H9 (cell line): ENCODE data around the gene METTL9. TPM values are rescaled to one million over a fixed set of nuclear protein-coding genes. Genes with fewer than 3 reads are reported as not detected.
"Not testable (repeated sequence)": the region's sequence is repeated elsewhere in the genome, so short reads cannot be mapped to it uniquely, and the experiment has no call there.

Experiments used
- DNase-seq: peaks from one replicate; pipeline ENCODE4 v3.0.0-alpha.2; 2017
- H2AFZ ChIP-seq: one replicate; pipeline ENCODE4 v1.6.1; 2013; ENCODE audit warnings: mild to moderate bottlenecking, low read length, control low read depth, moderate library complexity
- H2AK5ac ChIP-seq: 2 replicates; pipeline ENCODE4 v1.6.1; 2013; ENCODE audit warnings: low read length, control low read depth, mixed read lengths; ENCODE audit not compliant: insufficient read length
- H2BK120ac ChIP-seq: one replicate; pipeline ENCODE4 v1.6.1; 2013; ENCODE audit warnings: low read depth, mild to moderate bottlenecking, low read length, control low read depth, inconsistent platforms; ENCODE audit not compliant: poor library complexity, severe bottlenecking
- H2BK12ac ChIP-seq: 2 replicates; pipeline ENCODE4 v1.6.1; 2013; ENCODE audit warnings: low read length, control low read depth, mixed read lengths, low read depth; ENCODE audit not compliant: insufficient read length
- H2BK15ac ChIP-seq: 2 replicates; pipeline ENCODE4 v1.6.1; 2013; ENCODE audit warnings: low read depth, low read length, control low read depth
- H2BK20ac ChIP-seq: one replicate; pipeline ENCODE4 v1.6.1; 2013; ENCODE audit warnings: low read depth, mild to moderate bottlenecking, low read length, control low read depth, inconsistent platforms; ENCODE audit not compliant: poor library complexity, severe bottlenecking
- H2BK5ac ChIP-seq: 2 replicates; pipeline ENCODE4 v1.6.1; 2013; ENCODE audit warnings: low read length, control low read depth, mixed read lengths; ENCODE audit not compliant: insufficient read length
- H3K14ac ChIP-seq: 2 replicates; pipeline ENCODE4 v1.6.1; 2013; ENCODE audit warnings: low read length, control low read depth; ENCODE audit not compliant: insufficient read depth
- H3K18ac ChIP-seq: 2 replicates; pipeline ENCODE4 v1.6.1; 2013; ENCODE audit warnings: low read depth, mild to moderate bottlenecking, mixed read lengths, low read length, control low read depth; ENCODE audit not compliant: insufficient read length
- H3K23ac ChIP-seq: 2 replicates; pipeline ENCODE4 v1.6.1; 2013; ENCODE audit warnings: low read length, control low read depth, mixed read lengths, low read depth; ENCODE audit not compliant: insufficient read length
- H3K23me2 ChIP-seq: 2 replicates; pipeline ENCODE4 v1.6.1; 2013; ENCODE audit warnings: low read depth, mild to moderate bottlenecking, mixed read lengths, low read length, control low read depth; ENCODE audit not compliant: insufficient read length, poor library complexity, severe bottlenecking
- H3K27ac ChIP-seq: 2 replicates; pipeline ENCODE4 v1.5.1; 2013; ENCODE audit warnings: low read length, control low read depth, mixed read lengths, low read depth; ENCODE audit not compliant: insufficient read length
- H3K27me3 ChIP-seq: 2 replicates; pipeline ENCODE4 v1.6.1; 2013; ENCODE audit warnings: low read length, control low read depth, inconsistent platforms; ENCODE audit not compliant: insufficient read depth
- H3K4ac ChIP-seq: 2 replicates; pipeline ENCODE4 v1.6.1; 2013; ENCODE audit warnings: low read depth, mild to moderate bottlenecking, control low read depth, inconsistent platforms, low read length, moderate library complexity
- H3K4me1 ChIP-seq: 2 replicates; pipeline ENCODE4 v1.6.1; 2013; ENCODE audit warnings: low read length, control low read depth, inconsistent platforms; ENCODE audit not compliant: insufficient read depth
- H3K4me2 ChIP-seq: 2 replicates; pipeline ENCODE4 v1.6.1; 2013; ENCODE audit warnings: low read length, control low read depth, mixed read lengths; ENCODE audit not compliant: insufficient read length, insufficient read depth
- H3K56ac ChIP-seq: 2 replicates; pipeline ENCODE4 v1.6.1; 2013; ENCODE audit warnings: low read depth, mild to moderate bottlenecking, mixed read lengths, low read length, control low read depth; ENCODE audit not compliant: insufficient read length
- H3K79me1 ChIP-seq: 2 replicates; pipeline ENCODE4 v1.6.1; 2013; ENCODE audit warnings: low read depth, mild to moderate bottlenecking, moderate library complexity, low read length, control low read depth, inconsistent platforms; ENCODE audit not compliant: insufficient read depth, poor library complexity, severe bottlenecking
- H3K79me2 ChIP-seq: 2 replicates; pipeline ENCODE4 v1.6.1; 2013; ENCODE audit warnings: low read length, control low read depth, inconsistent platforms; ENCODE audit not compliant: insufficient read depth
- H3K9ac ChIP-seq: 2 replicates; pipeline ENCODE4 v1.6.1; 2013; ENCODE audit warnings: low read length, control low read depth, mixed read lengths; ENCODE audit not compliant: insufficient read length; ENCODE audit errors: extremely low read depth
- H3K9me3 ChIP-seq: one replicate; pipeline ENCODE4 v1.6.1; 2013; ENCODE audit warnings: low read depth, low read length, inconsistent platforms; ENCODE audit not compliant: control insufficient read depth
- H3T11ph ChIP-seq: one replicate; pipeline ENCODE4 v1.6.1; 2013; ENCODE audit warnings: mild to moderate bottlenecking, low read length, control low read depth, inconsistent platforms
- H4K20me1 ChIP-seq: one replicate; pipeline ENCODE4 v1.6.1; 2013; ENCODE audit not compliant: control insufficient read depth, insufficient read length, insufficient read depth
- H4K5ac ChIP-seq: 2 replicates; pipeline ENCODE4 v1.6.1; 2013; ENCODE audit warnings: low read depth, mild to moderate bottlenecking, mixed read lengths, low read length, control low read depth; ENCODE audit not compliant: insufficient read length
- H4K8ac ChIP-seq: replicated peaks from 2 replicates; pipeline ENCODE4 v1.6.1; 2013; ENCODE audit warnings: low read length, control low read depth, mixed read lengths, low read depth; ENCODE audit not compliant: insufficient read length
- H4K91ac ChIP-seq: 2 replicates; pipeline ENCODE4 v1.6.1; 2013; ENCODE audit warnings: low read depth, mild to moderate bottlenecking, moderate library complexity, mixed read lengths, low read length, control low read depth; ENCODE audit not compliant: insufficient read length
- H3K27ac Mint-ChIP-seq, 3 experiments: 2 replicates in 2 of 3; 3 replicates in 1 of 3; pipeline ENCODE4 v1.8.0; 2020 to 2021; ENCODE audit warnings: mixed read lengths in 3 of 3, mild to moderate bottlenecking in 1 of 3, moderate library complexity in 1 of 3
- H3K27me3 Mint-ChIP-seq: 2 replicates; pipeline ENCODE4 v1.8.0; 2021; ENCODE audit warnings: low read depth, mild to moderate bottlenecking, moderate library complexity, mixed read lengths
- H3K36me3 Mint-ChIP-seq, 3 experiments: 2 replicates in 2 of 3; 3 replicates in 1 of 3; pipeline ENCODE4 v1.8.0; 2020 to 2021; ENCODE audit warnings: low read depth in 3 of 3, mixed read lengths in 3 of 3; ENCODE audit not compliant: insufficient read depth in 1 of 3
- H3K4me1 Mint-ChIP-seq, 2 experiments: 2 replicates each; pipeline ENCODE4 v1.8.0; 2020; ENCODE audit warnings: mixed read lengths in 2 of 2
- H3K4me3 Mint-ChIP-seq, 2 experiments: 2 replicates in 1 of 2; 3 replicates in 1 of 2; pipeline ENCODE4 v1.8.0; 2020 to 2021; ENCODE audit warnings: mild to moderate bottlenecking in 2 of 2, mixed read lengths in 2 of 2, moderate library complexity in 1 of 2
- H3K9me3 Mint-ChIP-seq, 2 experiments: 2 replicates in 1 of 2; 3 replicates in 1 of 2; pipeline ENCODE4 v1.8.0; 2020; ENCODE audit warnings: mild to moderate bottlenecking in 2 of 2, mixed read lengths in 2 of 2, moderate library complexity in 1 of 2
- CTCF ChIP-seq: fragments of 200-600 bp; sonication (generic); conservative IDR thresholded peaks from 3 replicates; pipeline ENCODE4 v1.8.0; 2021; ENCODE audit warnings: antibody characterized with exemption, mild to moderate bottlenecking
- WGBS: extraction: QIAGEN DNeasy Blood & Tissue Kit; methylation state at CpG from one replicate; pipeline ENCODE4 v1.1.7; 2013; ENCODE audit warnings: missing lambda C conversion rate, low lambda C conversion rate, mixed read lengths; ENCODE audit not compliant: insufficient read length; ENCODE audit errors: extremely low coverage; 5-methylcytosine and 5-hydroxymethylcytosine counted together
- total RNA-seq: library from RNA; stranded (reverse); gene quantifications from 2 replicates; pipeline ENCODE4 v1.2.1, GENCODE V29; 2021

The METTL9 gene
- total RNA-seq, 1 experiment from 2014 or later = 108 TPM

DNA sequence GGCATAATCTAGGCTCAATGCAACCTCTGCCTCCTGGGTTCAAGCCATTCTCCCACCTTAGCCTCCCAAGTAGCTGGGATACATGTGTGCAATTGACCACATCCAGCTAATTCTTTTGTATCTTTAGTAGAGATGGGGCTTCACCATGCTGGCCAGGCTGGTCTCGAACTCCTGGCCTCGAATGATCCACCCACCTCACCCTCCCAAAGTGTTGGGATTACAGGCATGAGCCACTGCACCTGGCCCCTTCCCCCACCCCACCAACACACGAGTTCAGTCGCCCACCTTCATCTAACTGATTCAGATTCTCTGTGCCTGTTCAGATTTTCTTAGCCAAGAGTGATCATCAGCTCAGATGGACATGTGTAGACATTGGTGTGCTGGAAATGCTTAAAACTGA lies 25.0 kb upstream of the METTL9 start:
- Histone ChIP-seq H3K4me2 (no peak overlapping the region), H4K91ac (no peak overlapping the region), H2AFZ (no peak overlapping the region), H4K20me1 (no peaks in the 10 kb centered on the region), H4K5ac (no peak overlapping the region), H3K4ac (no peak overlapping the region), H2AK5ac (no peak overlapping the region), H2BK120ac (no peak overlapping the region), H3K79me1 (no peaks in the 10 kb centered on the region), H3K9ac (no peak overlapping the region), H3T11ph (no peak overlapping the region), H2BK20ac (no peak overlapping the region), H3K23me2 (no peaks in the 10 kb centered on the region), H4K8ac (no peak overlapping the region), H3K4me1 (no peaks in the 10 kb centered on the region), H3K14ac (no peak overlapping the region), H3K79me2 (no peaks in the 10 kb centered on the region), H3K18ac (no peak overlapping the region), H2BK15ac (no peak overlapping the region), H2BK12ac (no peak overlapping the region), H3K27me3 (no peaks in the 10 kb centered on the region), H3K56ac (no peak overlapping the region), H3K23ac (no peak overlapping the region), H2BK5ac (no peak overlapping the region), H3K9me3 (no peaks in the 10 kb centered on the region), H3K27ac (no peak overlapping the region)
- H3K27me3 Mint-ChIP-seq = no peaks in the 10 kb centered on the region; the same call in 1 of the 2 replicates
- H3K4me3 Mint-ChIP-seq = no peak overlapping the region
- peaks cover 0 to 2% of the 10 kb centered on the region in 2 experiments; a peak in 1 of 5 replicates for H3K9me3 Mint-ChIP-seq
- WGBS = no CpG with 5 or more reads among the region's 4 CpGs
- no peak for TF ChIP-seq CTCF
- no peaks in the 10 kb centered on the region for H3K4me1 Mint-ChIP-seq
- no peak for DNase-seq
- peaks cover 0 to 1% (median 0%) of the 10 kb centered on the region in 3 experiments; a peak in 1 of 7 replicates for H3K36me3 Mint-ChIP-seq
- H3K27ac Mint-ChIP-seq = no peak overlapping the region

DNA sequence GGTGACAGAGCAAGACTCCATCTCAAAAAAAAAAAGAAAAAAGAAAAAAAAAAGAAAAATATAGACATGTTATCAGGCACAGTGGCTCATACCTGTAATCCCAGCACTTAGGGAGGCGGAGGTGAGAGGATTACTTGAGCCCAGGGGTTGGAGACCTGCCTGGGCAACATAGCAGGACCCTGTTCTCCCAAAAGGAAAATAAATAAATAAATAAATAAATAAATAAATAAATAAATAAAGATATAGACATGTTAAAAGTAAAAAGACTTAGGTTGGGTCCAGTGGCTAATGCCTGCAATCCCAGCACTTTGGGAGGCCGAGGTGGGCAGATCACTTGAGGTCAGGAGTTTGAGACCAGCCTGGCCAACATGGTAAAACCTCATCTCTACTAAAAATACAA lies 23.1 kb upstream of the METTL9 start:
- not testable (repeated sequence) for H3K36me3 Mint-ChIP-seq, H3K4me3 Mint-ChIP-seq, H4K5ac ChIP-seq, H4K20me1 ChIP-seq, H4K91ac ChIP-seq, H3K27me3 Mint-ChIP-seq, H2AK5ac ChIP-seq, H3K9me3 ChIP-seq, H3T11ph ChIP-seq, H3K4me2 ChIP-seq, H3K27me3 ChIP-seq, H3K27ac Mint-ChIP-seq, H3K79me1 ChIP-seq, H3K56ac ChIP-seq, H3K4ac ChIP-seq, H4K8ac ChIP-seq, H3K18ac ChIP-seq, H2BK20ac ChIP-seq, H2AFZ ChIP-seq, H3K9ac ChIP-seq, H2BK120ac ChIP-seq, H2BK5ac ChIP-seq, H3K4me1 ChIP-seq, H3K27ac ChIP-seq, H2BK15ac ChIP-seq, H3K23ac ChIP-seq, H3K23me2 ChIP-seq, H3K9me3 Mint-ChIP-seq, H3K4me1 Mint-ChIP-seq, H2BK12ac ChIP-seq, H3K14ac ChIP-seq, DNase-seq, H3K79me2 ChIP-seq
- WGBS = no CpG with 5 or more reads among the region's 2 CpGs
